Upper lobe of left lung (tissue), 6 donors: ENCODE data around the gene VAV2. TPM values are rescaled to one million over a fixed set of nuclear protein-coding genes. Genes with fewer than 3 reads are reported as not detected.

Source experiments
- ATAC-seq, 2 donors: fragments of 200-7000 bp; cut with Tn5 transposase; one replicate each; pipeline ENCODE4 v1.9.1; 2022; ENCODE audit warnings: mild to moderate bottlenecking in 2 of 2, moderate library complexity in 2 of 2; ENCODE audit not compliant: low FRiP score in 2 of 2
- DNase-seq, 2 donors: peaks; one replicate each; pipeline ENCODE4 v3.0.0-alpha.2; 2019 to 2020
- H3K27ac ChIP-seq, 4 donors: fragments of 200-600 bp; sonication (generic); one replicate each; pipeline ENCODE4 v1.5.1; 2016 to 2019
- H3K27me3 ChIP-seq, 4 donors: fragments of 200-600 bp; sonication (generic); one replicate each; pipeline ENCODE4 v1.5.1; 2017 to 2019
- H3K36me3 ChIP-seq, 4 donors: fragments of 200-600 bp; sonication (generic); one replicate each; pipeline ENCODE4 v1.5.1; 2016 to 2019
- H3K4me1 ChIP-seq, 4 donors: fragments of 200-600 bp; sonication (generic); one replicate each; pipeline ENCODE4 v1.5.1; 2018 to 2019
- H3K4me3 ChIP-seq, 4 donors: fragments of 200-600 bp; sonication (generic); one replicate each; pipeline ENCODE4 v1.5.1; 2017 to 2019; ENCODE audit warnings: mild to moderate bottlenecking in 2 of 4, moderate library complexity in 1 of 4
- H3K9me3 ChIP-seq, 4 donors: fragments of 200-600 bp; sonication (generic); one replicate each; pipeline ENCODE4 v1.5.1; 2018 to 2019
- EP300 ChIP-seq, 4 donors: sonication (generic); formaldehyde crosslinking; IDR thresholded peaks; one replicate each; pipeline ENCODE4 v1.5.1; 2017; ENCODE audit warnings: antibody characterized with exemption in 4 of 4, control low read depth in 2 of 4
- POLR2A ChIP-seq, 4 donors: fragments of 450-650 bp; IDR thresholded peaks; one replicate each; pipeline ENCODE4 v1.5.1; 2016 to 2017; ENCODE audit warnings: antibody characterized with exemption in 4 of 4, mild to moderate bottlenecking in 2 of 4
- POLR2AphosphoS5 ChIP-seq, 2 donors: sonication (generic); formaldehyde crosslinking; IDR thresholded peaks; one replicate each; pipeline ENCODE4 v1.5.1; 2017; ENCODE audit warnings: antibody characterized with exemption in 2 of 2
- WGBS, 2 donors: methylation state at CpG; one replicate each; pipeline ENCODE4 v1.1.5; 2017 to 2018; 5-methylcytosine and 5-hydroxymethylcytosine counted together
- total RNA-seq, 6 donors: library from RNA; depleted of rRNA in 4 of 6; stranded (reverse); fragments of >200 nt in 4 of 6; gene quantifications; one replicate each; pipeline versions ENCODE4 v1.1.0 to v1.2.1, GENCODE V29; 2016 to 2021
- TF ChIP-seq, protein P1 (sequence below), 6 experiments: fragments of 450-650 bp in 4 of 6; fragments of 200-600 bp in 2 of 6; sonication (generic) in 2 of 6; IDR thresholded peaks; one replicate each; pipeline ENCODE4 v1.5.1; 2016 to 2019; ENCODE audit warnings: antibody characterized with exemption in 6 of 6
- donor health status: DM: no; HTN: no; CAD: no; lungs with moderate emphysema.
- donor health status: DM: no; HTN: yes; CAD: no; lungs with severe emphysema.

The VAV2 gene
- total RNA-seq, 6 donors from 2014 or later: 12.0 to 38.8 (median 22.0) TPM

DNA sequence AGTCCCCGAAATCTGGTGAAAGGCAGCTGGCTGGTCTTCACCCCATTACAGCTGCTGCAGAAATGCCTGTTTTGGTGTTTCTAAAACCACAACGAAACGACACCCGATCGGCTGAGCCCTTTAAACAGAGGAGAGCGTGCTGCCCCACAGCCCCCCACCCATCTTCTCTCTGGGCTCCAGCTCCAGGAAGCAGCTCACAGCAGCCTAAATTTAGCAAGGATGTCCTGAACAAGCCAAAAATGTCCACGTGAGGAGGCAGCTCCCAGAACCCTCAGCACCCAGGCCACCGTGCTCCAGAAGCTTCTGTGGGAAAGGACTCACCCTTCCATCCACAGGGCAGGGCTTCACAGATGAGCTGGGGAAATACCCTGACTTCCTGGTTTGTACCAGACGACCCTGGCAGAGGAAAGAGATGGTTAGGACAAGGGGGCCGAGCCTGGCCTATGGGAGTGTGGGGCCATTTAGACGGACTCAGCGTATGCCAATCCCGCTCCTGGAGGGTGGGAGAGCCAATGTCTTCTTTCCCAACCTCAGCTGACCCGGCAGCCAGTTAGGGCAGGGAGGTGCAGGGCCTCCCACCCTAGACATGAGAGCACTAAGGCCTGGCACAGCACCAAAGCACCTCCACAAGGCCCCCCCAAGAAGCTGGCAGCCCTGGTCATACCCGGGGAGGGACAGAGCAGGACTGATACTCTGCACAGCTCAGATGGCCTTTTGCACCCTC is 214.9 kb downstream of the VAV2 start:
- Histone ChIP-seq H3K4me3 (no peak overlapping the region), H3K27me3 (no peaks in the 10 kb centered on the region), H3K36me3 (peaks cover 0 to 80% (median 42%) of the 10 kb centered on the region in 4 donors), H3K4me1 (no peaks in the 10 kb centered on the region), H3K27ac (no peak overlapping the region), H3K9me3 (no peaks in the 10 kb centered on the region)
- ATAC-seq: no peak
- TF ChIP-seq, protein P1, sequence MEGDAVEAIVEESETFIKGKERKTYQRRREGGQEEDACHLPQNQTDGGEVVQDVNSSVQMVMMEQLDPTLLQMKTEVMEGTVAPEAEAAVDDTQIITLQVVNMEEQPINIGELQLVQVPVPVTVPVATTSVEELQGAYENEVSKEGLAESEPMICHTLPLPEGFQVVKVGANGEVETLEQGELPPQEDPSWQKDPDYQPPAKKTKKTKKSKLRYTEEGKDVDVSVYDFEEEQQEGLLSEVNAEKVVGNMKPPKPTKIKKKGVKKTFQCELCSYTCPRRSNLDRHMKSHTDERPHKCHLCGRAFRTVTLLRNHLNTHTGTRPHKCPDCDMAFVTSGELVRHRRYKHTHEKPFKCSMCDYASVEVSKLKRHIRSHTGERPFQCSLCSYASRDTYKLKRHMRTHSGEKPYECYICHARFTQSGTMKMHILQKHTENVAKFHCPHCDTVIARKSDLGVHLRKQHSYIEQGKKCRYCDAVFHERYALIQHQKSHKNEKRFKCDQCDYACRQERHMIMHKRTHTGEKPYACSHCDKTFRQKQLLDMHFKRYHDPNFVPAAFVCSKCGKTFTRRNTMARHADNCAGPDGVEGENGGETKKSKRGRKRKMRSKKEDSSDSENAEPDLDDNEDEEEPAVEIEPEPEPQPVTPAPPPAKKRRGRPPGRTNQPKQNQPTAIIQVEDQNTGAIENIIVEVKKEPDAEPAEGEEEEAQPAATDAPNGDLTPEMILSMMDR (IDR thresholded peaks at IDR 0.05): no peak
- TF ChIP-seq POLR2A (IDR thresholded peaks at IDR 0.05) (no peak), POLR2AphosphoS5 (IDR thresholded peaks at IDR 0.05) (no peak), EP300 (IDR thresholded peaks at IDR 0.05) (no peak)
- WGBS, 2 donors: 82 to 90% methylated on average over 14 to 15 of the region's 15 CpGs
- peak in 1 of 2 donors; percentile 6 for DNase-seq

DNA sequence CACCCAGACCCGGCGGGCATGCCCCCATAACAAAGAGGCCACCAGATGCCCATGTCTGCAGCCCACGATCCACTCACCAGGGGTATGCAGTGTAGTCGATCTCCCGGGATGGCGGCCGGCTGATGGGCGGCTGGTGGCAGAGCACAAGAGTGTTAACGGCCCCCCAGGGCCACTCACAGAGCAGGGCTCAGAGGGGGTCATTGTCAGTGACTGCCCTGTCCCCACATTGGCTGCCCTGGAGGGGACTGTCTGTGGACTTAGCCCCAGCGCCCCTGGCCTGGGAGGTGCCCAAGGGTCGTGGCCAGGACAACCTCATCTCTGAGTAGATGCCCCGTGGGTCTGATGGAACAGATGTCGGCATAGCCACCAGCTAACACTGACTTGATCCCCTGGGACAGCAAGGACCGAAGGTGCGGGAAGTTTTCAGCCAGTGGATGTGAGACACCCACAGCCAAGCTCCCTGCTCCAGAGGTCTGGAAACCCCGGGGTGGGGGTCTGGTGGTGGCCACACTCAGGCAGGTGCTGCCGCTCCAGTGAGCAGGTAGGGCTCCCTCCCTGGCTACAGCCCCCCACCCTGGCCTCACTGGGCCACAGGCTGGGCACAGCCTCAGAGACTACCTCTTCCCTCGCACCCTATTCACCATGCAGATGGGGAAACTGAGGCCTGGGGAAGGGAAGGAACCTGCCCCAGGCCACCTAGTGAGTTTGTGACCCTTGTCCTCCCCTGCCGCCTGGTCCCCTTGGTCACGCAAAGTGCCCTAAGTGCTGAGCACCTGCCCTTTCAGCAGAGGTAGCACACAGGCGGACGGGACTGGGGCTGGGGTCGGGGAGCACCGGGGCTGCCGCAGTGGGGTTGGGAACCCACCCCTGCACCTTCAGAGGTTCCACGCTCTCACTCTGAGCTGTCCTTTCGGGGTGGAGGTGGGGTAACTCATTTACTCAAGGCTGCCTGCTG is 215.9 kb downstream of the VAV2 start:
- Histone ChIP-seq H3K9me3 (no peaks in the 10 kb centered on the region), H3K4me3 (no peak overlapping the region), H3K4me1 (no peaks in the 10 kb centered on the region), H3K36me3 (peaks cover 0 to 90% (median 47%) of the 10 kb centered on the region in 4 donors), H3K27me3 (no peaks in the 10 kb centered on the region), H3K27ac (no peak overlapping the region)
- TF ChIP-seq EP300 (IDR thresholded peaks at IDR 0.05) (no peak), POLR2A (IDR thresholded peaks at IDR 0.05) (no peak), POLR2AphosphoS5 (IDR thresholded peaks at IDR 0.05) (no peak)
- TF ChIP-seq, protein P1 (IDR thresholded peaks at IDR 0.05): no peak
- 93 to 94% methylated on average over 9 to 26 of the region's 27 CpGs for WGBS, 2 donors
- DNase-seq: peak in 1 of 2 donors; percentile 72
- no peak for ATAC-seq

DNA sequence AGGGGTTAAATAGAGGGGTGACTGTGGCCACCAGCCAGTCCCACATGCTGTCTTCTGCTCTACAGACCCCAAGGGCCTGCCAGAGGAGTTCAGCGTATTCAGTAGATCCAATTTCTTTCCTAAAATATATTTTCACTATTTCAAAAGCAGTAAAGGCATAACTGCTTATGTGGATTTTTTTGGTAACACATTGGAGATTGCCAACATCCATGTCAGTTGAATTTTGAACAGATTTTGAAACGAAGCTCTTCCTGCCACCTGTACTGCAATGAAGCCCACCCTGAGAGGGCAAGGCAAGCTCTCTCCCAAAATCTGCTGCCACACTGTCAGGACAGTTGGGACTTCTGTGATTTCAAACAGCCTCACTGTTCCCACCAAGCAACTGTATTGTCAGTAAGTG is 216.8 kb downstream of the VAV2 start:
- Histone ChIP-seq H3K27me3 (no peaks in the 10 kb centered on the region), H3K36me3 (peaks cover 0 to 93% (median 48%) of the 10 kb centered on the region in 4 donors), H3K4me1 (no peaks in the 10 kb centered on the region), H3K4me3 (no peak overlapping the region), H3K9me3 (no peaks in the 10 kb centered on the region), H3K27ac (no peak overlapping the region)
- no peak for DNase-seq
- WGBS, 2 donors: 89 to 100% methylated on average over 2 of the region's 2 CpGs
- ATAC-seq: no peak
- TF ChIP-seq EP300 (IDR thresholded peaks at IDR 0.05) (no peak), POLR2AphosphoS5 (IDR thresholded peaks at IDR 0.05) (no peak), POLR2A (IDR thresholded peaks at IDR 0.05) (no peak)
- TF ChIP-seq, protein P1 (IDR thresholded peaks at IDR 0.05): no peak

DNA sequence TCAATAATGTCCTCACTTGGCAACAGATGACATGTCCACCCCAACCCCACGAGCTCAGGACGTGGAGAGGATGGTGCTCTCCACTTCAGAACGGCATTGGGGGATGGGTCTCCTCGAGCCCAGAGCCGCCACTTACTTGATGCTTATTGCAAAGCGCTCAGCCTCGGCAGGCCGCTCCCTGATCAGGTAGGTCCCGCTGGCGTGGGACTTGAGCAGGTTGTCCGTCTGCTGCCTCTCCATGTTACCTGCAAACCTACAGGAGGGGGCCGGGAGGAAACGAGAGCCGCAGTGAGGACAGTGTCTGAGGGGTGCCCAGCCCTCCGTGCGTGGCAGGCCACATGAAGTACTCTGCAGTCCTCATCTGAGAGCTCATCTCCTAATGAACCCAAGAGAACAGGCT is 217.3 kb downstream of the VAV2 start:
- Histone ChIP-seq H3K27me3 (no peaks in the 10 kb centered on the region), H3K9me3 (no peaks in the 10 kb centered on the region), H3K4me1 (no peaks in the 10 kb centered on the region), H3K4me3 (no peak overlapping the region), H3K27ac (no peak overlapping the region), H3K36me3 (peaks cover 0 to 96% (median 52%) of the 10 kb centered on the region in 4 donors)
- WGBS, 2 donors: 90 to 98% methylated on average over 16 of the region's 16 CpGs
- ATAC-seq: no peak
- DNase-seq: peak in 1 of 2 donors; percentile 60
- TF ChIP-seq POLR2A (IDR thresholded peaks at IDR 0.05) (no peak), EP300 (IDR thresholded peaks at IDR 0.05) (no peak), POLR2AphosphoS5 (IDR thresholded peaks at IDR 0.05) (no peak)
- TF ChIP-seq, protein P1 (IDR thresholded peaks at IDR 0.05): no peak
